D721Med (cell line): ENCODE data around the gene CNTNAP5.

ENCODE experiments used
- DNase-seq: peaks from one replicate; pipeline ENCODE4 v3.0.0; 2011; ENCODE audit warnings: low spot score; ENCODE audit not compliant: insufficient read length
- FAIRE-seq: peaks from 2 replicates; lab custom pipeline; 2011; peaks lifted over from hg19 to GRCh38; lab: Jason Lieb, UNC
- TF ChIP-seq, protein P1 (sequence below): IDR thresholded peaks from 2 replicates; pipeline ENCODE4 v1.5.1; 2012; ENCODE audit warnings: mild to moderate bottlenecking, control low read depth; ENCODE audit not compliant: insufficient read depth; ENCODE audit errors: missing control alignments

The CNTNAP5 gene

DNA sequence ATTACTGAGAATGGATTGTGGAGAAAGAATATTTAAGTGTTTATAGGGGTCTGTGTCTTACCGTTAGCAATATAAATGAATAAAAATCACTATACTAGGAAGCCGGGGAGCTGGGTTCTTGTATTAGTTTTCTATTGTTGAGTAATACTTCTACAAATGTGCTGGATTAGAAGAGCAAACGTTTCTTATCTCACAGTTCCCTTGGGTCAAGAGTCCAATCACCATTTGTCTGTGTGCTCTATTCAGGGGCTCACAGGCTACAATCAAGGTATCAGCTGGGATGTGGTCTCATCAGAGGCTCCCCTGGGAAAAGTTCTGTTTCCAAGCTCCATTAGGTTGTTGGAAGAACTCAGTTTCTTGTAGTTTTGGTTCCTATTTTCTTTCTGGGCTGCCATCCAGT lies 790.9 kb downstream of the CNTNAP5 start:
- no peak for DNase-seq
- TF ChIP-seq, protein P1, sequence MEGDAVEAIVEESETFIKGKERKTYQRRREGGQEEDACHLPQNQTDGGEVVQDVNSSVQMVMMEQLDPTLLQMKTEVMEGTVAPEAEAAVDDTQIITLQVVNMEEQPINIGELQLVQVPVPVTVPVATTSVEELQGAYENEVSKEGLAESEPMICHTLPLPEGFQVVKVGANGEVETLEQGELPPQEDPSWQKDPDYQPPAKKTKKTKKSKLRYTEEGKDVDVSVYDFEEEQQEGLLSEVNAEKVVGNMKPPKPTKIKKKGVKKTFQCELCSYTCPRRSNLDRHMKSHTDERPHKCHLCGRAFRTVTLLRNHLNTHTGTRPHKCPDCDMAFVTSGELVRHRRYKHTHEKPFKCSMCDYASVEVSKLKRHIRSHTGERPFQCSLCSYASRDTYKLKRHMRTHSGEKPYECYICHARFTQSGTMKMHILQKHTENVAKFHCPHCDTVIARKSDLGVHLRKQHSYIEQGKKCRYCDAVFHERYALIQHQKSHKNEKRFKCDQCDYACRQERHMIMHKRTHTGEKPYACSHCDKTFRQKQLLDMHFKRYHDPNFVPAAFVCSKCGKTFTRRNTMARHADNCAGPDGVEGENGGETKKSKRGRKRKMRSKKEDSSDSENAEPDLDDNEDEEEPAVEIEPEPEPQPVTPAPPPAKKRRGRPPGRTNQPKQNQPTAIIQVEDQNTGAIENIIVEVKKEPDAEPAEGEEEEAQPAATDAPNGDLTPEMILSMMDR = no peak
- FAIRE-seq = no peak

GRCh38 chr2:124822516-124822915 lies 797.4 kb downstream of the CNTNAP5 start:
- DNase-seq = no peak
- no peak for FAIRE-seq
- TF ChIP-seq, protein P1 = no peak

DNA sequence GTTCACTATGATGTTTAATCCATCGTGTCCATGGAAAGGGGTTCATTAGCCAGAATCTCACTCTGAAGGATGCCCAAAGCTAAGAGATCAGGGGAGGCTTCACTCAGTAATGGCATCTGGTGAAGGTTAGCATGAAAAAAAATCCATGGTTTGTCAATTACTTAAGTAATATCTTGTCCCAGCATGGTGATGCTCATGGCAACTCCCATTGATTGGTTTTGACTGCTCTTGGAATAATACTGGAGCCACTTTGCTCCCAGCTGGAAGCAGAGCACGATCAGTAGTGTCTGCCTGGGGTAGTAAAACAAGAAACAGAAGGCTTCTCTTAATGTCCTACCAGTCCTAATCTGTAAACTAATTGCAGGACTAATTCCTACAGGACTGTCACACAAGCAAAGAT lies 799.4 kb downstream of the CNTNAP5 start:
- DNase-seq = no peak
- TF ChIP-seq, protein P1 = no peak
- no peak for FAIRE-seq

DNA sequence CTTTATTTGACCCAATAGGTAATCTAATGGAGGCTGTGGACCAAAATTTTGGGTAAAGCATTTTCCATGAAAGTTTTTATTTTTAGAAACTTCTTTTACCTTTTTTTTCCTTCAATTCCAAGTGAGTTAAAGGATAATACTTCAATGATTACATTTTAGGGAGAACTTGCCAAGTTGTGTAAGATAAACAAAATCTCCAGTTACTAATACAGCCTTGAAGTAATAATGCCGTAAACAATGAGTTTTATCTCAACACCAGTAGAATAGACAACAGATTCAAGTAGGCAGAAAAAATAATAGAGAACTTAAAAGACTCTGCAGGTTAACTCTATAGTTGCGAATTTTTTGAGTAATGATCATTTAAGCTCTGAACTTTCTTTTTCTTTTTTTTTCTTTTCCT lies 807.4 kb downstream of the CNTNAP5 start:
- FAIRE-seq = no peak

GRCh38 chr2:124834331-124834730 lies 809.2 kb downstream of the CNTNAP5 start:
- no peak for FAIRE-seq
- no peak for DNase-seq
- TF ChIP-seq, protein P1 = no peak

More for the DNA sequence above, 807.4 kb downstream of the CNTNAP5 start:
- TF ChIP-seq, protein P1 = no peak
- no peak for DNase-seq

DNA sequence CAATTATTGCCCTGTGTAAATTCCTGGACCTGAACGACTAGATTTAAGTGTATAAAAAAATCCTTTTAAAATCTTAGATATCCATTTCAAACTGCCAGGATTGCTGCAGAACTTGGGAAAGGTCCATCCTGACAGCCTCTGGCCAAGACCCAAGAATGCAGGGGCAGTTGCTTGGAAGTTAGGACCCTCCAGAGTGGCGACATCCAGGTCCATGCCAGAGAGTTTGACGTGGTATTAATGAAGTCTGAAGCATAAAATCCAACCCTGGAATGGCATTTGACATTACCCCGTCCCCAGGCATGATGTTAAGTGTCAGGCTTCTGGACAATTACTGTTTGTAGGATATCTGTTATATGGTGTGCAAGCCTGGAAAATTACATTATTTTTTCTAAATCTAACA lies 810.2 kb downstream of the CNTNAP5 start:
- no peak for FAIRE-seq
- TF ChIP-seq, protein P1 = no peak
- no peak for DNase-seq

- no peak for FAIRE-seq
- TF ChIP-seq, protein P1 = no peak
- DNase-seq = no peak
Observed at GRCh38 chr2:124836416-124836815, 811.3 kb downstream of the CNTNAP5 start.
